AG10803 (cell line): ENCODE data around the gene ZNF70.
A peak's percentile ranks its signal among the peaks of the same experiment; 100 is the strongest.

Experiments used
- DNase-seq: peaks from one replicate; pipeline ENCODE4 v3.0.0; 2010; ENCODE audit warnings: low read depth
- H3K4me3 ChIP-seq: 2 replicates; pipeline ENCODE4 v1.5.1; 2011; ENCODE audit warnings: mild to moderate bottlenecking, low read length, control low read depth
- TF ChIP-seq, protein P1 (sequence below): conservative IDR thresholded peaks from 2 replicates; pipeline ENCODE4 v1.5.1; 2011; ENCODE audit warnings: mild to moderate bottlenecking, low read length, control low read depth, inconsistent platforms

Gene ZNF70

DNA sequence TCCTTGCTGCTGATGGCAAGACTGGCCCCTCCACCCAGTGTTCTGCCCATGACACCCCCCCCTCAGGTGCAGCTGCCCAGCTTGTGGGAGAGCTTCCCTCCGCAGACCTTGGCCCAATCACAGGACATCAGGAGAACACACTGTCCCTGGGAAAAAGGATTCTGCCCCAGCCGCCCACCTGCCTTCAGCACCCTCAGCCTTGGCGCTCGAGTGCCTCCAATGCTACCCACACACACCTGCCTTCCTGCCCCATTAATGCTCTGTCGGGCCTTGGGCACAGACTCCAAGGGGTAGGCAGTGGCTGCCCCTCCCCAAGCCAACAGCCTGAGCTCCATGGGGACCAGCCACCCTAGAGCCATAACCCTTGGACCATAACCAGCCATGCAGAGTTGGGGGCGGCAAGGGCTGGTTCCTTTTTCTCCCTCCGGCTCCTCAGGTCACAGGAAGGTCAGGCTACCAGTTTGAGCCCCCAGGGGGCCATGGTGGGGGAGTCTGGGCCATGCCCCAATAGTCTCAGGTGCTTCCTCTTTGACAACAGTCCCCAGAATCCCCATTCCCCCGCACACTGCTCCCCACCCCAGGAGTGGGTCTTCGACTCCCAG lies 1.3 kb upstream of the ZNF70 start:
- TF ChIP-seq, protein P1, sequence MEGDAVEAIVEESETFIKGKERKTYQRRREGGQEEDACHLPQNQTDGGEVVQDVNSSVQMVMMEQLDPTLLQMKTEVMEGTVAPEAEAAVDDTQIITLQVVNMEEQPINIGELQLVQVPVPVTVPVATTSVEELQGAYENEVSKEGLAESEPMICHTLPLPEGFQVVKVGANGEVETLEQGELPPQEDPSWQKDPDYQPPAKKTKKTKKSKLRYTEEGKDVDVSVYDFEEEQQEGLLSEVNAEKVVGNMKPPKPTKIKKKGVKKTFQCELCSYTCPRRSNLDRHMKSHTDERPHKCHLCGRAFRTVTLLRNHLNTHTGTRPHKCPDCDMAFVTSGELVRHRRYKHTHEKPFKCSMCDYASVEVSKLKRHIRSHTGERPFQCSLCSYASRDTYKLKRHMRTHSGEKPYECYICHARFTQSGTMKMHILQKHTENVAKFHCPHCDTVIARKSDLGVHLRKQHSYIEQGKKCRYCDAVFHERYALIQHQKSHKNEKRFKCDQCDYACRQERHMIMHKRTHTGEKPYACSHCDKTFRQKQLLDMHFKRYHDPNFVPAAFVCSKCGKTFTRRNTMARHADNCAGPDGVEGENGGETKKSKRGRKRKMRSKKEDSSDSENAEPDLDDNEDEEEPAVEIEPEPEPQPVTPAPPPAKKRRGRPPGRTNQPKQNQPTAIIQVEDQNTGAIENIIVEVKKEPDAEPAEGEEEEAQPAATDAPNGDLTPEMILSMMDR: no peak
- no peak overlapping the region for H3K4me3 ChIP-seq
- DNase-seq: no peak

DNA sequence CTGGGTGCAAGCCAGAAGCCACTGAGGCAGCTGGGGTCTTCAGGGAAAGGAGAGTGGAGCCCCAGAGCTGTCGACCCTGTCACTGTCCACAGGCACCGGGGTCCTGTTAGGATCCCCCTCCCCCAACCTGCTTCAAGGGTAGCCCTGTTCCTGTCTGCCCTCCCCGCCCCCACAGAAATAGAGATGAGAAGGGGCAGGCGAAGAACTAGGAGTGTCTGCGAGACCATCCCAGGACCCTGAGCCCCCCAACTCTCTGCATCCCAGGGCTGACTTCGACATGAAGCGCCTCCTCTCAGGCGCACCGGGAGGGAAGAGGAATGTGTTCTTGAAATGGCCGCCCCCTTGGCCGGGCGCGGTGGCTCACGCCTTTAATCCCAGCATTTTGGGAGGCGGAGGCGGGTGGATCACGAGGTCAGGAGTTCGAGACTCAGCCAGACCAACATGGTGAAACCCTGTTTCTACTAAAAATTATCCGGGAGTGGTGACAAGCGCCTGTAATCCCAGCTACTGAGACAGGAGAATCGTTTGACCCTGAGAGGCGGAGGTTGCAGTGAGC lies 607 bp upstream of the ZNF70 start:
- peak; percentile 17 for DNase-seq
- TF ChIP-seq, protein P1: no peak
- H3K4me3 ChIP-seq: peak overlapping the region; percentile 82

DNA sequence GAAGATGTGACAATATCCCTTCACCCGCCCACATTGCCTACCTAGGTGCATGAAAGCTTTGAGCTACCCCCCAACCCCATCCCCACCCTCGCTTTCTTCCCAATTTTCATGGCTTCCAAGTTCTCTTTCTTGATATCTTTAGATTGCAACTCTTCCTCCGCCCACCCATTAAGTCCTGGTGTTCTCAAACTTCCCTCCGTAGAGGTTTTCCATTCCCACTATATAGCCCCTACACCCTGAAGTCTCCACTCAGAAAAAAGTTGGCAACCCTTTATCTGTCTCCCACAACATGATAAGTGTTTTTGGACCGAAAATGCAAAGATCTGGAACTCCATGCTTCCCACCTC lies 572 bp downstream of the ZNF70 start:
- TF ChIP-seq, protein P1: no peak
- H3K4me3 ChIP-seq: peak overlapping the region; percentile 82
- DNase-seq: no peak

DNA sequence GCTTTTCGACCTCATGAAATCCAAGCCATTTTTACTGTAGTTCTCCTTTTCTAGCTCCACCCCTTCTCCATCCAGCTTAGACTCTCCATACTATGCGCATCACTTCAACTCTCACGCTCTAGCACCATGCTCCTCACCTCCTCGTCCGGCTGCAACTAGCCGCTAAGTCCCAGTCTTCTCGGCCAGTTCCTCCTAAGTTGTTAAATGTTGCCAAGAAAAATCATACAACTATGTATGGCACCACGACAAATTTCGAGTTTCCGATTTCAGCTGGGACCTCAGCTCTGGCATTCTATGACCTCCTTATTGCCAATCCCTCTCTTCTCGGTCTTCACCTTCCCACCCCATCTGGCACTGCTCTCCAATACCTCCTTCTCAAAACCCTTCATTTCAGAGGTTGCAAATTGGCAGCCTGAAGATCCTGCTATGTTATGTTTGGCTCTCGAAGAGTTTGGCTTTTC lies 1.0 kb downstream of the ZNF70 start:
- H3K4me3 ChIP-seq: peak overlapping the region; percentile 82
- DNase-seq: no peak

DNA sequence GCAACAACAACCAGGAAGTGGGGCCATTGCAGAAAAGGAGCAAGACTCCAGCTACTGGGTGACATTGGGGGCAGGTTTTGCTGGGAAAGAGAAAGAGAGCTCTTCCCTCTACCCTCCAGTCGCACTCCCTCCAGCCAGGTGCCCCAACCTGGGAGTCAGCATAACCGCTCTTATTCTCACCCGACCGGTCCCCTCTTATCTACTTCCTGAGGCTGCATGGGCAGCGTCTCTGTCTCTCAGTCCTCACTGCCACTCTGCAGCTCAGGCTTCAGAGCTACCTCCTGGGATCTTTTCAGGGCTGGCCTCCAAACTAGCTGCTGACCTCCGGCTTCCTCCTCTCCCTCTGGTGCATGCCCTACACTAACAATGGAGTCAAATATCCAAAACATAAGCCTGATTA lies 5.1 kb downstream of the ZNF70 start:
- DNase-seq: no peak
- TF ChIP-seq, protein P1: no peak
- no peak overlapping the region for H3K4me3 ChIP-seq

More for the DNA sequence above, 1.0 kb downstream of the ZNF70 start:
- TF ChIP-seq, protein P1: no peak

DNA sequence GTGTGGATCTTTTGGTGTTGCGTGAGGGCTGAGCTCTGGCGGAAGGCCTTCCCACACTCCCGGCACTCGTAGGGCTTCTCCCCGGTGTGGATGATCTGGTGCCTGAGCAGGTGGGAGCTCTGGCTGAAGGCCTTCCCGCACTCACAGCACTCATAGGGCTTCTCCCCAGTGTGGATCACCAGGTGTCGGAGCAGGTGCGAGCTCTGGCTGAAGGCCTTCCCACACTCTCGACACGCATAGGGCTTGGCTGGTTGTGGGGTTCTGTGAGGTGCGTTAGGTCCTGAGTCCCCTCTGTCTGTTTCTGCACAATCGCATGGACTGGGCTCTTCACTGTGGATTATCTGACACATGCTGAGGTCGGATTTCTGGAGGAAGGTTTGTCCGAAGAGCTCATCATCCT lies 6.4 kb downstream of the ZNF70 start:
- TF ChIP-seq, protein P1: no peak
- DNase-seq: no peak
- no peak overlapping the region for H3K4me3 ChIP-seq

- no peak overlapping the region for H3K4me3 ChIP-seq
- DNase-seq: no peak
- TF ChIP-seq, protein P1: no peak
Observed at GRCh38 chr22:23744001-23744400, 6.9 kb downstream of the ZNF70 start.
